ENCODE results near the gene STKLD1. TPM values are rescaled to one million over a fixed set of nuclear protein-coding genes. Genes with fewer than 3 reads are reported as not detected.

STKLD1 gene
- total and polyA plus RNA-seq, 9 of the 15 experiments (the other 6 are each of a cell fraction or from before 2014, with no cell fraction given): 0.10 to 0.65 (median 0.33) TPM; not detected in 2

GRCh38 chr9:133351908-133352634 is 24.1 kb upstream of the STKLD1 start:
- Histone ChIP-seq H3K4me1 (replicated peaks in 1 of 2; ENCODE audit: control insufficient read depth in 2 of 2, insufficient read depth in 2 of 2, low read length in 2 of 2) (peaks cover 11 to 30% of the 10 kb centered on the region in 2 experiments; a peak in 4 of 5 replicates), H3K4me3 (no peak overlapping the region), H3K27me3 (ENCODE audit: control insufficient read depth in 2 of 2, insufficient read depth in 2 of 2, low read length in 2 of 2) (no peaks in the 10 kb centered on the region), H3K4me2 (ENCODE audit: insufficient read depth, low read length) (no peak overlapping the region), H3K9me3 (replicated peaks; ENCODE audit: control insufficient read depth, insufficient read depth, low read depth, low read length) (no peaks in the 10 kb centered on the region), H3K36me3 (ENCODE audit: control insufficient read depth, insufficient read depth, low read length) (peaks cover 57% of the 10 kb centered on the region), H2AFZ (ENCODE audit: low read depth, low read length) (no peak overlapping the region), H4K20me1 (replicated peaks; ENCODE audit: control insufficient read depth, insufficient read depth, low read length) (peaks cover 30% of the 10 kb centered on the region), H3K9ac (ENCODE audit: insufficient read depth in 1 of 2, low read depth in 2 of 2, low read length in 2 of 2) (no peak overlapping the region), H3K79me2 (ENCODE audit: control insufficient read depth, insufficient read depth, low read length) (peaks cover 60% of the 10 kb centered on the region), H3K9me1 (ENCODE audit: control insufficient read depth, insufficient read depth, low read length) (peaks cover 3% of the 10 kb centered on the region), H3K27ac (ENCODE audit: extremely low read depth, low read depth, low read length) (peak overlapping the region; percentile 34; the same call in 1 of the 3 replicates)
- POLR2A ChIA-PET: interaction anchor here (0.6 to 7.4 kb wide), 13 partner anchors 8 to 372 kb away, joined by 3 to 33 read pairs (median 5); partner anchors contain the start of gene STKLD1
- WGBS (ENCODE audit: insufficient coverage, low coverage, missing lambda C conversion rate): 63% methylated on average over 14 of the region's 14 CpGs
- CTCF ChIA-PET (ENCODE audit: low intra/inter-chr PET ratio): no interaction called here
- peak in 3 of 4 experiments; percentile 38 to 88 (median 79) for DNase-seq (ENCODE audit: extremely low read depth in 1 of 4, low spot score in 3 of 4)
- ATAC-seq: peak; percentile 78
- in situ Hi-C loops (cut with MboI) (no loop called here), intact Hi-C loops (cut with micrococcal nuclease) (no loop called here)
- no TSS peak for BruUV-seq (replicated peaks)
- FAIRE-seq: peak; percentile 92
- peak; percentile 79 for TF ChIP-seq EHMT2 (IDR thresholded peaks at IDR 0.05)
- no peak for TF ChIP-seq MBD1 (CRISPR knock-in tag; IDR thresholded peaks at IDR 0.05)
- peak; percentile 6; the same call in 1 of the 2 replicates for TF ChIP-seq ILF3 (IDR thresholded peaks at IDR 0.05; ENCODE audit: borderline replicate concordance)
- TF ChIP-seq PKNOX1 (IDR thresholded peaks at IDR 0.05): peak; percentile 56
- TF ChIP-seq KAT7 (CRISPR knock-in tag; IDR thresholded peaks at IDR 0.05; ENCODE audit: borderline replicate concordance): peak; percentile 63; the same call in 1 of the 2 replicates
- TF ChIP-seq ELF4 (CRISPR knock-in tag; IDR thresholded peaks at IDR 0.05): peak; percentile 65; the same call in 1 of the 2 replicates
- no peak for TF ChIP-seq NR4A1 (CRISPR knock-in tag; IDR thresholded peaks at IDR 0.05)
- TF ChIP-seq NR4A1 (tag; IDR thresholded peaks at IDR 0.05): no peak
- no peak for TF ChIP-seq PCBP2 (IDR thresholded peaks at IDR 0.05; ENCODE audit: low read depth, low read length, poor library complexity, severe bottlenecking)
- no peak for TF ChIP-seq POLR2G (IDR thresholded peaks at IDR 0.05; ENCODE audit: low read depth, low read length)
- TF ChIP-seq CREB1 (IDR thresholded peaks at IDR 0.05): peak; percentile 23; the same call in 1 of the 2 replicates
- peak; percentile 37; the same call in 1 of the 2 replicates for TF ChIP-seq CREB1 (CRISPR knock-in tag; IDR thresholded peaks at IDR 0.05)
- no peak for TF ChIP-seq PBX2 (CRISPR knock-in tag; IDR thresholded peaks at IDR 0.05; ENCODE audit: low read depth)
- no peak for TF ChIP-seq PBX2 (tag; conservative IDR thresholded peaks at IDR 0.05; ENCODE audit: low read depth)
- peak; percentile 85; the same call in 1 of the 2 replicates for TF ChIP-seq OTX1 (CRISPR knock-in tag; IDR thresholded peaks at IDR 0.05)
- TF ChIP-seq POLR2AphosphoS2 (IDR thresholded peaks at IDR 0.05; ENCODE audit: low read length): peak; percentile 84
- TF ChIP-seq MYNN (IDR thresholded peaks at IDR 0.05): peak; percentile 86; the same call in 1 of the 2 replicates
- TF ChIP-seq MYNN (CRISPR knock-in tag; IDR thresholded peaks at IDR 0.05): no peak

All from K562 (cell line).